ENCODE data around the gene IL12B.
"Not testable (repeated sequence)": the region's sequence is repeated elsewhere in the genome, so short reads cannot be mapped to it uniquely, and the experiment has no call there.

Gene IL12B

GRCh38 chr5:159290741-159291140 lies 39.5 kb downstream of the IL12B start:
- no peak for DNase-seq

DNA sequence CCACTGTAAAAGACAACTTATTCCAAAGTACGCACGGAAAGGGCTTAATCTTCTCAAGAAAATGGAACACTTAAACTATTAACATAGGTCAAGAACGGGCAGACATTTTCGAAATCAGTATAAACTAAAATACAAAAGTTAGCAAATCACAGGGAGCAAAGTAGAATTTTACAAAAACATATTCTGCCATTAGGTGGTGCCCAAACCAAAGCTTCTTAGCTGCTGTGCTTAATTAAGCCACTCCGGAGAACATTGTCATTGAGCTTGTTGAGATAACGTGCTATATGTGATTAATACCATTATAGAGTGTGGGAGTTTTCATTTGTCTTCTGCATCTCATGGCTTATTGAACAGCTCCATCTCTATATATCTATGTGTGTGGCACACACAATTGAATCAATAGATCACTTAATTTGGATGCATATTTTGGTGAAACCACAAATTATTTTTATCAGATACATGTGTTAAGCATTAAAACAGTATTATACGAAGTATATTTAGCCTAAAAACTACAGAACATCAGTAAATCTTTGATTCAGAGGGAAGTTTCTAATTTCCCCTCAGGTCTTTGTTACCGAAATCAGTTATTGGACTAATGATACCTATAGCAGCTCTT lies 43.8 kb downstream of the IL12B start:
- no peak for DNase-seq

- no peak for DNase-seq
Measured at GRCh38 chr5:159274676-159275075, 55.6 kb downstream of the IL12B start.

GRCh38 chr5:159273923-159274322 lies 56.4 kb downstream of the IL12B start:
- DNase-seq = no peak

GRCh38 chr5:159269723-159270122 lies 60.6 kb downstream of the IL12B start:
- DNase-seq = no peak

DNA sequence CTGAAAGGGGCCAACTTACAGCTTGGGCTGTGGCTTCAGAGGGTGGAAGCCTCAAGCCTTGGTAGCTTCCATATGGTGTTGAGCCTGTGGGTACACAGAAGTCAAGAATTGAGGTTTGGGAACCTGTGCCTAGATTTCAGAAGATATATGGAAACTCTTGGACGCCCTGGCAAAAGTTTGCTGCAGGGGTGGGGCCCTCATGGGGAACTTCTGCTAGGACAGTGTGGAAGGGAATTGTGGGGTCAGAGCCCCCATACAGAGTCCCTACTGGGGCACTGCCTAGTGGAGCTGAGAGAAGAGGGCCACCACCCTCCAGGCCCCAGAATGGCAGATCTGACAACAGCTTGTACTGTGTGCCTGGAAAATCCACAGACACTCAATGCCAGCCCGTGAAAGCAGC lies 63.5 kb downstream of the IL12B start:
- not testable (repeated sequence) for DNase-seq
